Left ventricle myocardium superior (tissue), 1 donor: ENCODE results near the gene AGAP3. TPM values are rescaled to one million over a fixed set of nuclear protein-coding genes. Genes with fewer than 3 reads are reported as not detected.
A peak's percentile ranks its signal among the peaks of the same experiment; 100 is the strongest.

Experiments
- ATAC-seq: fragments of 200-7000 bp; cut with Tn5 transposase; one replicate; pipeline ENCODE4 v1.9.1; 2020; ENCODE audit warnings: mild to moderate bottlenecking, moderate library complexity
- DNase-seq: peaks from one replicate; pipeline ENCODE4 v3.0.0-alpha.2; 2020
- intact Hi-C: fragments of 100-400 bp; cut with micrococcal nuclease; formaldehyde crosslinking; loops from one replicate; pipeline ENCODE4 v1.11.0; 2022
- total RNA-seq: library from RNA; stranded (reverse); fragmentation: NEBNext Ultra II Directional; extraction: Animal tissue kit (Norgen Biotek cat#: 25700); gene quantifications from one replicate; pipeline ENCODE4 v1.2.1, GENCODE V29; 2021
- donor health status: DM: no; HTN: yes; CAD: no; lungs with severe emphysema.

The AGAP3 gene
- total RNA-seq, 1 donor from 2014 or later: 69.7 TPM

DNA sequence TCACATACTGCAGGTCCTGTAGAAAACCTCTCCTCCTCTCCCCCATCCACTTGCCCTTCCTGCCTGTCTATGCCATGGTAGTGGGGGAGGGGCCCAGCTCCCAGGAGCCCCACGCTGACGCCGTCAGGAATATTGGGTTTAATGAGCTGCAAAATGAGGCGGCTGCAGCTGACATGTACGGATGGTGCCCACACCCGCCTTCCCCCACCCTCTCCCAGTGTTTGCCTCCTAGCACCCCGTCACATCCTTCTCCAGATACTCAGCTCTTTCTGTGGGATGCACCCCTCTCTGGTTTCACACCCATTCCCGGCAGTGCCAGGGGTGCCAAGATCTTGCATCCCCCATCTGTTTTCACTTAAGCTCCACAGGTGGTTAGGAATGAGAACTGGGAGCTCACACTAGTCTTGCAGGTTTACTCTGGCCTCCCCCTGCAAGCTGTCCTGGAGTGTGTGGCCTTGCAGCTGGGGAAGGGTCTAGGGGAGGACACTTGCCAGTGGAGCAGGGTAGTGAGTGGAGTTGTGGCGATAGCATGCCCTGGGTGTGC lies 55.1 kb downstream of the AGAP3 start:
- ATAC-seq (no peak), DNase-seq (no peak)
- intact Hi-C loops: no loop called here

DNA sequence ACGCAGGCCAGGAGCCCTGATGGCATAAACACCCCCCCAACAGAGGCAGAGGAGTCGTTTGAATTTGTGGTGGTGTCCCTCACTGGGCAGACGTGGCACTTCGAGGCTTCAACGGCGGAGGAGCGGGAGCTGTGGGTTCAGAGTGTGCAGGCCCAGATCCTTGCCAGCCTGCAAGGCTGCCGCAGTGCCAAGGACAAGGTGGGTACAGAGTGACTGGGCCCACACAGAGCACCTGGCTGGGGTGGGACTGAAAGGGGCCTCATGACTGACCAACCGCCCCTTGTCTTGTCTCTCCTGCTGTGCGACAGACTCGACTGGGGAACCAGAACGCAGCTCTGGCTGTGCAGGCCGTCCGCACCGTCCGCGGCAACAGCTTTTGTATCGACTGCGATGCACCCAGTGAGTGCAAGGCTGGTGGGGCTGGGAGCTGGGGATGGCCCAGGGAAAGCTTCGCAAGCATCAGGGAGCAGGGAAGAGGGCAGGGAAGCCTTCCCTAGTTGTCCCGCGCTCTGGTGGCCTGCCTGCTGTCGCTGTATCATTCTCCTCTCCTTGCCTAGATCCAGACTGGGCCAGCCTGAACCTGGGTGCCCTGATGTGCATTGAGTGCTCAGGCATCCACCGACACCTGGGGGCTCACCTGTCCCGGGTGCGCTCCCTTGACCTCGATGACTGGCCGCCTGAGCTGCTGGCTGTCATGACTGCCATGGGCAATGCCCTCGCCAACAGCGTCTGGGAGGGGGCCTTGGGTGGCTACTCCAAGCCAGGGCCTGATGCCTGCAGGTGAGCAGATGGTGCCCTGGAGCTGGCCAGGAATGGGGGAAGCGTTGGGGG lies 55.8 kb downstream of the AGAP3 start:
- ATAC-seq (no peak), DNase-seq (no peak)
- intact Hi-C loops: no loop called here

DNA sequence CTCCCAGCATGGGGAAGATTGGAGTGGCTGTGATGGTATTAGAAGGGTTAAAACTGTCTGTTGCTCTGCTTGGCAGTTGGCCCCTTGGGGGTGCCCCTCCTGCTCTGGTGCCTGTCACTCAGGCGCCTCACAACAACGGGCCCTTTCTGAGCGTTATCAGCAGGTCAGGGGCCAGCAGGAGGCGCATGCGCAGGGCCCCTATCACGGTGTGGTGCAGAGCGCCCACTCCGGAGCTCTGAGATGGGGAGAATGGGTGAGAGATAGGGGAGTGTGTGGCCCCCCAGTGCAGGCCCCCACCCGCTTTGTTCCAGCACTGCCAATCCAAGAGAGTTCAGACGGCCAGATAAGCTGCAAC lies 56.4 kb downstream of the AGAP3 start:
- DNase-seq: peak; percentile 62
- ATAC-seq: peak; percentile 53
- intact Hi-C loops: no loop called here

DNA sequence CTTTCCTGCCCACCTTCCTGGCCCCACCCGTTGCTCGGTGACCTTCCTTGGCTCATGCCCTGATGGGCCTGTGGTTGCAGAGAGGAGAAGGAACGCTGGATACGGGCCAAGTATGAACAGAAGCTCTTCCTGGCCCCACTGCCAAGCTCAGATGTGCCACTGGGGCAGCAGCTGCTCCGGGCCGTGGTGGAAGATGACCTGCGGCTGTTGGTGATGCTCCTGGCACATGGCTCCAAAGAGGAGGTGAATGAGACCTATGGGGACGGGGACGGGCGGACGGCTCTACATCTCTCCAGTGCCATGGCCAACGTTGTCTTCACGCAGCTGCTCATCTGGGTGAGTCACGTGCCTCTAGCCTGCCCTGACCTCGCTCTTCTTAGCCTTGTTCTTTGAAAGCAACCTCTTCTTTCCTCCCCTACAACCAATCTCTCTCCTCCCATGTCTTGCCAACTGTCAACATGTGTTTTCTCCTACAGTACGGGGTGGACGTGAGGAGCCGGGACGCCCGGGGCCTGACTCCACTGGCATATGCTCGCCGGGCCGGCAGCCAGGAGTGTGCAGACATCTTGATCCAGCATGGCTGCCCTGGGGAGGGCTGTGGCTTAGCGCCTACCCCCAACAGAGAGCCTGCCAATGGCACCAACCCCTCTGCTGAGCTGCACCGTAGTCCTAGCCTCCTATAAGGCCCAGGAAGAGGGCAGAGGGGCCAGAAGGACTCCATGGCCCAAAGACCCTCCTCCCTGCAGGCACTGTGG lies 57.2 kb downstream of the AGAP3 start:
- intact Hi-C loops: no loop called here
- ATAC-seq (peak; percentile 63), DNase-seq (peak; percentile 46)

DNA sequence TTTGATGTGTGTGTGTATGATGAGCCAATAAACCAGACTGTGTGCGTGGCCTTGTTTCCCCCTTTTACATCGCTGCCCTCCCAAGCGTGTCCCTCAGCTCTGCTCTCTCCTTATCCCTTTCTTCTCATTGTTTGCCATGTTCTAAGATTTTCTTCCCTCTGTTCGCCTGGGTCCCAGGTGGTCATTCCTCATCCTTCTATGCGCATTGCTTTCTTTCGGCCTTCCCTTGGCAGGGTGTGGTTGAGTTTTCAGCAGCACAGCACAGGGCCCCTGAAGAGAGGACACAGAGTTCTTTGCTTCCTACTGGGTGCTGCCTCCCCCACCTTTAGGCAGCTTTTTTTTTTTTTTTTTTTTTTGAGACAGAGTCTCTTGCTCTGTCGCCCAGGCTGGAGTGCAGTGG lies 58.1 kb downstream of the AGAP3 start:
- DNase-seq (no peak), ATAC-seq (no peak)
- intact Hi-C loops: no loop called here

DNA sequence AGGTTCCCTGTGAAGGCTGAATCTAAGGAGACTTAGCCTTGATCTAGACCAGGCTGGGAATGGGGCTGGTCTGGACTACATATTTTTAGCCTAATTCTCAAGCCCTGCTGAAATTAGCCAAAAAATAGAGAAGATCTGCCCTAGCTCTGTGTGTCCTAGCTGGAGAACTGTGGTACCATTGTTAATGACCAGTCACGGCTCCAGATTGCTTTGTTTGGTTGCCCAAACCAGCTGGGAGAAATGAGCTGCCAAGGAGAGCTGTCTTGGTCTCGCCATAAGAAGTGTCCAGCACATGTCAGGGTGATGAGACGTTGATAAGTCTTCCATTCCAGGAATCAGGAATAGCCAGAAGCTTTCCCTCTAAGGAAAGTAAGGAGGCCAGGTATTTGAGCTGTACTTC lies 60.5 kb downstream of the AGAP3 start:
- no peak for DNase-seq
- no peak for ATAC-seq
- intact Hi-C loops: no loop called here

DNA sequence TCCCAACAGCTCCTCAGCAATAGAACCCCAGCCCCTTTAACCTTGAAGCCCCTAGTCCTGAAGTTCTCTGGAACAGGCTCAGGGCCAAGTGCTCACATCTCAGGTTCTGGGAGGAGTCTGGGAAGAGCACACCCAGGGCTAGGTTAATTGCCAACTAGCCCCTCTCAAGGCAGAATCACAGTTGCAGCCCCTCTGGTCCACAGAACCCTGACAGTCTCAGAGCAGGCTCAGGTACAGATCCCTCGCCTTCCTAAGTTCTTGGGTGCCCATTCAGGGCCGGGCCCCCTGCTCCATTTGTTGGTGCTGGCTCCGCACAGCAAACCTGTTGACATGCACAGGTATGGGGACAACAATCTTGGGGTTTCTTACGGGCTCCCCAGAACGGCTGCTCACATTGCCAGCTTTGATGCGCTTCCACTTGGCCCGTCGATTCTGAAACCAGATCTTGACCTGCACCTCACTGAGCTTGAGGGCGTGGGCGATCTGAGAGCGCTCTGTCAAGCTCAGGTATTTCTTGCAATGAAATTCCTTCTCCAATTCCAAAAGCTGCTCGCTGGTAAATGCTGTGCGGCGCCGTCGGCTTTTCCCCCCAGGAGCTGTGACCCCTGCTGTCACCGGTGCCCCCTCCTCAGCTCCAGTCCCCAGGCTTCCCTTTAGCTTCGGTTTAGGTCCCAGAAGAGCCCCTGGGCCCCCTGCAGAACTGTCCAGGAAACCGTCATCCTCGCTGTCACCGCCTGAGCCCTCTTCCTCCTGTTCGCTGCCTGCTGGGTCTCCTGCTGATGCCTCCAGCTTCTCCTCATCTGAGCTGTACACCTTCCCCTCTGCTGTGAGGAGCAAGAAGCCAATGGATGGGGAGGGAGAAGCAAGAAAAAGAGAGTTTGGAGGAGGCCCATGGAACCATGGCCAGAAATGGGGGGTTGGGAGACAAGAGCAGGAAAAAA lies 62.3 kb downstream of the AGAP3 start:
- intact Hi-C loops: no loop called here
- DNase-seq: no peak
- ATAC-seq: no peak

DNA sequence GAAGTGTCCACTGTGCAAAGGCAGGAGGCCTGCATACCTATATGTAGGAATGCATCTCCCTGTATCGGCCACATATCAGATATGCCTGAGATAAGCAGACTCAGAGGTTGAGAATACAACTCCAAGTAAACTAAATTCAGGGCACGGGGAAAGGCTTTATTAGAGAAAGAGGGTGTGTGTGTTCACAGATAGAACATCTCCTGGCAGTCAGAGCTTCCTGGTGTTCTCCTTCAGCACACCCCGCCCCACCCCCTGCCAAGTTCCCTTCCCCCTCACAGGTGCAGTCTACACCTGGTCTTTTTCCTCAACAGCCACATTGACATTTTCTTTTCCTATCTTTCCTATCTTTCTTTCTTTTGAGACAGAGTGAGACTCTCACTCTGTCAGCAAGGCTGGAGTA lies 64.1 kb downstream of the AGAP3 start:
- DNase-seq: no peak
- no peak for ATAC-seq
- intact Hi-C loops: no loop called here

DNA sequence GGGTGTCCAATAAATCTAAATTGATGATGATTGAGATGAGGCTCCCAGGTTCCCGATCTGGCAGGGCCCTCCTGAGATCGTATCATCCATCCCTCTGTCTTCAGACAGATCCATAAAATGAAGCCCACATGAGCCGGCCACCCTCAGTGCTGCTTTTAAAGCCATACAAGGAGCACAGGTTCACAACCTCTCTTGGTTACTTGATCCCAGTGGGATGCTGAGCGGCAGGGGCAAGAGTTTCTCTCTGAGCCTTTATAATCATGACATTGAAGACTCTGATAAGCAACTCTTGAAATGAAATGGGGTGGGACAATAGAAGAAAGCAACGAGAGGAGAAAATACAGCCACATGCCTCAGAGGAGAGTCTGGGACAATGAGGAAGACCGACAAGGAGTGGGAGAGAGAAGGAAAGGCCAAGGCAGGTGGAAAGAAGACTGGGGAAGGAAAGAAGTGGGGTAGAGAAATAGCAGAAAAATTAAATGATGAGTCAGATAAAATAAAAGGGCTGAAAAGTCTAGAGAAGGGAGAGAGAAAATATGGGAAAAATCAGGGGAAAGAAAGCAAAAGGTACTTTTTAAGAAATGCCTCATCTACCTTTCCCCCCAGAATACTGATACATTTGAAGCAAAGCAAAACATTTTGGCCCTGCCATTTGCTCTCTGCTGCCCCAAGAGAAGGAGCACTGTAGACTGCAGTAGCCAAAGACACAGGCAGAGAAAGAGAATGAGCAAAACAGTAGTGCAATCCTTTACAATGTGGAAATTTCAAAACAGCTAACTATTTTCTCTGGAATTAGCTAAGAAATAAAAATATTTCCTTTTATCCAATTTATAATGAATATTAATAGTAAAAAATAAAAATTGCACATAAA lies 66.6 kb downstream of the AGAP3 start:
- no peak for ATAC-seq
- no peak for DNase-seq
- intact Hi-C loops: no loop called here

DNA sequence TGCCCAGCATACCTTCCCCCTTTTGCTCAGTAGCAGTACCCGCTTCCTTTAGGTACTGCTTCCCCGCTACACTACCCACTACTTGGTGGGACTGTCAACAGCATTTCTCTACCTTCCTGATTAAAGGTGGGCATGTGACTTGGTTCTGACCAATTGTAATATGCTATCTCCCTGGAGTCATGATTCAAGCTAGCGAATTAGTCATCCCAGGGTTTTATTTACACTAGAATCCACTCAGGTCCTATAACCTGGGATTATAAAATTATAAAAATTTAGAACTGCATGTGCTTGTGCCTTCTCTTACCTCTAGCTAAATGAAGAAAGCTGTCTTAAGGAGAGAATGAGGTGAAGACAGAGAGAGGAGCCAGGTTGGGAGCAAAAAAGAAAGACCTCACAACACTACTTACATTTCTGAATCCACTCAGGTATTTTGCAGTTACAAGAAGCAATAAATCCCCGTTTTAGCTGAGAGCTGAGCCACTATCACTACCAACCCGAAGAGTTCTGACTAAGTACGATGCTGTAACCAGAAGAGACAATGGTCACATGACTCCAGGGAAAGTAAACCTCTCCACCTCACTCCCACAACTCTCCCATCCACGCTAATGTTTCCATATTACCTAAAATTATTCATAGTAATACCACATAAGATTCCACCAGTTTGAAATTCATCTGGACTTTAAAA lies 71.5 kb downstream of the AGAP3 start:
- ATAC-seq (no peak), DNase-seq (no peak)
- intact Hi-C loops: no loop called here

DNA sequence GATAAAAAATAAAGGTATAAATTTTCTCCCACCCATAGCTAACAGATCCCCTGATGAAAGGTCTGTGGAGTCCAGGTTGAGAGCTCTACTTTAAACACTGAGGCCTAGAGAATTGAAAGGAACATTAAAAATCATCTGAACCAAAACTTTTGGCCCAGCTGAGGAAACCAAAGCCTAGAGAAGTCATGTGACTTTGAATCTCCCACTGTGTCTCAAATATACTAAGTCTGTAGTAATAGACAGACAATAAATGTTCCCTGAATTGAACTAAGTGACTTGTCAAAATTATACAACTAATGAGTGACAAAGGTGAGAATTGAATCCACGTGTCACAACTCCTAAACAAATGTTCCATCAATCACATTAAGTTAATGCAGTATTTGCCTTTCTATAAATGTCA lies 75.5 kb downstream of the AGAP3 start:
- DNase-seq: no peak
- ATAC-seq: no peak
- intact Hi-C loops: no loop called here

DNA sequence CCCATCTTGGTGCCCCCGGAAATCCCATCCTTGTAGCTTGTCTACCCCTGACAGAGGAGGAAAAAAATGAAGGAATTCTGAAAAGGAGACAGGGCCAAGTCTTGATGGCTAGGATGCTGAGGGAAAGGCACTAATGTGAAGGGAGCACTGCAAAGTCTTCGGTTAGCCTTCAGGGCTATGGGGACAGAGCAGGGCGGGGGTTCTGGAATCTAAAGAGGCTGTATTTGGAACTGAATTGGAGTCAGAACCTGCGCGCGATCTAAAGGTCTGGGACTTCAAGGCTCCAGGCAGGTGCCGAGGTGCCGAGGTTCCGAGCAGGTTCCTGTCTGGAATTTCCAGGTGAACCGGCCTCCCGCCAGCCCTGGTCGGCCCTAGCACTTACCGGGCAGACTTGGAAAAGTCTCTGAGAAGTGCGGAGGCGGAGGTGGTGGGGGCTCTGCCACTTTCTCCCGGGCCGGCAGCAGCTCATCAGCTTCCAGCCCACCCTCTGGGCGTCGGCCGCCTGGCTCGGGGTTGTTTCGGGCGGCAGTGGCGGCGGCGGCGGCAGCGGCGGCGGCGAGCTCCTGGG lies 80.4 kb downstream of the AGAP3 start:
- intact Hi-C loops: no loop called here
- DNase-seq: no peak
- ATAC-seq: no peak

DNA sequence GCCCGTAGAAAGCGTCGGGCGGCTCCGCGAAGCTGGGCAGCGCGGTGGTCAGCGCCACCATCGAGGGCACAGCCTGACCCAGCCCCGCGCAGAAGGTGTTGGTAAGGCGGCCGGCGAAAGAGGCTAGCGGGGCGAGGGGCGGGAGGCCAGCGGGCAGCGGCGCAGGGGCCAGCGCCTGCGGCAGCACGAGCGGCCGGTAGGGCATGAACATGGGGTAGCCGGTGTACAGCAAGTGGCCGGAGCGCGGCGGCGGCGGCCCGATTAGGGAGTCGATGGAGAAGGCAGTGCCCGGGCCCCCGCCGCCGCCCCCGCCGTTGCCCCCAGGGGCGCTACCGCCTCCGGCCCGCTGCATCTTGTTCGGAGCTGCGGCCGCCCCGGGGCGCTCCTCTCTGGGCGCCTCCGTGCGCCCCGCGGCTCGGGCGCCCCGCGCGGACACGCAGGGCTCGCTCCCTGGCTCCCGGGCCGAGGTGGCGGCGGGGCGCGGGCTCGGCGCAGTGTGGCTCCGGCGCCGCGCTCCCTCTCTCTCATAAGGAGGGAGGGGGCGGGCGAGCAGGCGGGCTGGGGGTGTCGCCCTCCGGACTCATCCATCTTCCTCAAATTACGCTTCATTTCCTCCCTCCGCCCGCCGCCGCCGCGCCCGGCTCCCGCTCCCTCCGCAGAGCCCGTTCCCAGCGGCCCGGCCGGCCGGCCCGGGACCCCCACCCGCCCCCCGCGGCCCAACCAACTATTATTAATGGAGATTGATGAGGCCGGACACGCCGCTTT lies 81.1 kb downstream of the AGAP3 start, which contains the start of gene GBX1:
TSS of gene GBX1 (minus strand) at position 498 of the 765 bp plus-strand sequence. CDS start at position 352, 146 bp downstream.
- intact Hi-C loops: no loop called here
- ATAC-seq (peak; percentile 57), DNase-seq (peak; percentile 53)

DNA sequence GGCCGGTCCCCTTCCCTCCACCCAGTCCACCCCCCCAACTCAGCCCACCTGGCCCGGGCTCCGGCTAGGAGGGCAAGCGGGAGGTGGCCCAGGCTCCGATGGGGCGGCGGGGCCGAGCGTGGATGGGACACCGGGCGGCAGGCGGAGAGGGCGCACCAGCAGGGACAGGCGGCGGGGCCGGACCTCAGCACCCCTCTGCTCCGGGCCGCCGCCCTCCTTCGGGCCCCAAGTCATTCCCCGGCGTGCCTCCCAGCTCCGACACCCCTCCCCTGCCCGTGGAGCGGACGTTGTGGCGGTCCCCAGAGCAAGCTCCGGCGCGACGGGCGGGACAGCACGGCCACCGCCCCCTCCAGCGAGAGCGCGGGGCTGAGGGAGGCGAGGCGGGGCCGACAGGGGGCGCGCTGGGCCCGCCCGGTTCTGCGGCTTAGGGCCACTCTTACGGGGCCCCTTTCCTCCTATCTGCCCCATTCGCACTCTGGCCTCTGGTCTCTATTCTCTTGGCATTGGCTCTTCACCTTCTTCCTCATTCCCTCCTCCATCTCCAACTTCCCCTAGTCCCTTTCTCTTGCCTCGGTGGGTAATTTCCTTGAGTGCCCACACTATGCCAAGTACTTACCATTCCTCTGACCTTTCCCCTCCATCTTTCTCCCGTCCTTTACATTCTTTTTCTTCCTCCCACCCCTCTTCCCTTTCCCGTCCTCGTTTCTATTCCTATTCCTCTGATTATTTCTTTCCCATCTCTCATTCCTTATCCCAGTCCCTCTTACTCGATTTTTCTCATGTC lies 81.9 kb downstream of the AGAP3 start:
- peak; percentile 74 for ATAC-seq
- DNase-seq: peak; percentile 66
- intact Hi-C loops: no loop called here

DNA sequence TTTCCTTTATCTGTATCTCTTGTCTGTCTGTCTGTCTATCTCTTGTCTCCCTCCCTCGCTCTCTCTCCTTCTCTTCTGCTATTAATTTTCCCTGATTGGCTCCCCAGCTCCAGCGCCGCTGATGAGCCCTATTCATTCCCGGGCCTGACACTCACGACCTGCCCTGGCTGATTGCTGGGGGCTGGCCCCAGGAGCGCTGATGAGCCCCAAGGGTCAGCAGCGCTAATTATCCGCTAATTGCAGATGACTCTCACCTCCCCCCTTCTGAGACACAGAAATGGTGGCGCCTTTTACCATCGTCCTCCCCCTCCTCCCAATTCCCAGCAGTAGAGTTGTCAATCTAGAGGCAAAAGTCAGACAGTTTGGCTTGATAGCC lies 82.5 kb downstream of the AGAP3 start:
- intact Hi-C loops: no loop called here
- DNase-seq (no peak), ATAC-seq (no peak)
